Stimulated activated naive CD8-positive, alpha-beta T cell treated with anti-CD3 and anti-CD28 coated beads, Interleukin-15, Interleukin-2, amounts not matched to agents 100 ng/mL and 50 ng/mL, for 24 hours (primary cell): Measurements from ENCODE around the gene IDI1.
"Not testable (repeated sequence)": the region's sequence is repeated elsewhere in the genome, so short reads cannot be mapped to it uniquely, and the experiment has no call there.

Experiments used
- H3K27ac Mint-ChIP-seq: one replicate; pipeline ENCODE4 v1.8.0; 2021; ENCODE audit warnings: mild to moderate bottlenecking, mixed read lengths
- H3K27me3 Mint-ChIP-seq: one replicate; pipeline ENCODE4 v1.8.0; 2021; ENCODE audit warnings: mixed read lengths
- H3K36me3 Mint-ChIP-seq: one replicate; pipeline ENCODE4 v1.8.0; 2021; ENCODE audit warnings: low read depth, mixed read lengths
- H3K4me1 Mint-ChIP-seq: one replicate; pipeline ENCODE4 v1.8.0; 2021; ENCODE audit warnings: low read depth, mixed read lengths
- H3K4me3 Mint-ChIP-seq: one replicate; pipeline ENCODE4 v1.8.0; 2021; ENCODE audit warnings: mild to moderate bottlenecking, mixed read lengths
- H3K9me3 Mint-ChIP-seq: one replicate; pipeline ENCODE4 v1.8.0; 2021; ENCODE audit warnings: mixed read lengths

Gene IDI1

DNA sequence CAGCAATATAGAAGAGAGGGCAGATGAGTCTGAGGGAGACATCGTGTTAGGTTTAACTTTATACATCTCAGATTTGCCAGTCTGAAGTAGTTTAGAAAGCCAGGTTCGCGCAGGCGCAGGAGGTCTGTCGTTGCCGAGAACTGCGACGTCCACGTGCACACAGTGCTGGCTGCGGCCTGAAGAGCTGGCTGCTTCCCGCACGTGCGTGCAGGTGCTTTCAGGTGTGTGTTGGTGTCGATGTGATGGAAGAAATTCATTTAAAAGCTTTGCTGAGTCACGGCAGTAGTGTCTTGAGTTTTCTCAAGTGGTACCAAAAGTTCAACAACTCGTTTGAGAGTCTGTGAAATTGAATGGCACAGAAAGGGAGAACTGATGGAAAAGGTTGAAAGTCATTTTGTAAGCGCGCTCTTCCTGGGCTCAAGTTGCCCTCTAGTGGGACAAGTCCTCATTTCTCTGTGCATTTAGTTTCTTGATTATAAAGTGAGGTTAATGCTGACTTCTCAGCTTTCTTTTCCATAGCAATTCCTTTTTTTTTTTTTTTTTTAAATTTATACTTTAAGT, 25.9 kb upstream of the IDI1 start:
- Mint-ChIP-seq H3K27ac (peak overlapping the region; percentile 32), H3K27me3 (no peaks in the 10 kb centered on the region), H3K36me3 (peaks cover 43% of the 10 kb centered on the region), H3K4me3 (no peak overlapping the region), H3K4me1 (peaks cover 8% of the 10 kb centered on the region), H3K9me3 (no peaks in the 10 kb centered on the region)

DNA sequence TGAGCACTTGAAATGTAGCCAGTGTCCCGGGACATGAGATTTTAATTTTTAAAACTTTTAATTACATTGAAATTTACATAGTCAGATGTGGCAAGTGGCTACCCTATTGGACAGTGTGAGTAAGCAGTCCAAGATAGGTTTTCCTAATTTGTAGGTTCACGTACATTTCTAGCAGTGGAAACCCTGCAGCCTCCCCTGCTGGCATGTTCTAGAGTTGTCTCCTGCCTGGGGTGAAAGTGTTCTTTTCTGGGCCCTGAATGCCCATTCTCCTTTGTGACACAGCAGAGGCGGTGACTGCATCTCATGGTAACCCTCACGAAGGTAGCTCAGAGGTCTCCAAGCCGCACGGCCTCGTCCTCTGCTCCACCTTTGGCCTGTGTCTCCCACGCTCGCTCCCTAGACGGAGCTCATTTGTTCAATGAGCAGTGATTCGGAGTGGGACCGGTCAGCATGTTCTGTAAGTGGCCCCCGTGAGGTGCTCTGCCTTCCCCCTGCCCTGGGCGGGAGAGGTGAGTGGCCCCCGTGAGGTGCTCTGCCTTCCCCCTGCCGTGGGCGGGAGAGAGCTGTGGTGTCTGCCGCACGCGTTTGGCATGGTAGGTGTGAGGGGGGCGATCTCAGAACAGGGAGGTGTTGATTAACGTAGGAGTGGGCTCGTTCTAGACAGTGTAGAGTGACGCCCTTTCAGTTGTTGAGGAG, 25.3 kb upstream of the IDI1 start:
- H3K4me1 Mint-ChIP-seq, result peaks cover 14% of the 10 kb centered on the region
- H3K4me3 Mint-ChIP-seq, result no peak overlapping the region
- no peaks in the 10 kb centered on the region for H3K27me3 Mint-ChIP-seq
- H3K9me3 Mint-ChIP-seq, result no peaks in the 10 kb centered on the region
- peaks cover 40% of the 10 kb centered on the region for H3K36me3 Mint-ChIP-seq
- H3K27ac Mint-ChIP-seq, result peak overlapping the region; percentile 32

DNA sequence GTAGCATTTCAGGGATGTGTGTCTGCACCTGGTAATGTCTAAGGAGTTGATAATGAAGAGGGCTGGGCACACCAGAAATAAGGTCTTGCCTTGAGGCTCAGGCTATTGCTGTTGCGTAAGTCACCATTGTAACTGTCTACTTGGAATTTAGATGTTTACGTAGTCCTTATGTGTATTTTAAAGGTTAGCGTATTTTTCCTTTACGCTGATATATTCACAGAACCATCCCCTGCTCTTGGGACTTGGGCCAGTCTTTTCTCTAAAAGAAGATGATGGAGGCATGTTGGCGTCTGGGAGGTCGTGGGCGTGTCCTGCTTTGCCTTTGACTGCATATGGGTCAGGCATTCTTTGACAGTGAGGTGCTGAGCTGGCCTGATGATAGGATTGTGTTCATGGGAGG, 22.0 kb upstream of the IDI1 start:
- Mint-ChIP-seq H3K4me1 (peaks cover 41% of the 10 kb centered on the region), H3K27ac (no peak overlapping the region)

DNA sequence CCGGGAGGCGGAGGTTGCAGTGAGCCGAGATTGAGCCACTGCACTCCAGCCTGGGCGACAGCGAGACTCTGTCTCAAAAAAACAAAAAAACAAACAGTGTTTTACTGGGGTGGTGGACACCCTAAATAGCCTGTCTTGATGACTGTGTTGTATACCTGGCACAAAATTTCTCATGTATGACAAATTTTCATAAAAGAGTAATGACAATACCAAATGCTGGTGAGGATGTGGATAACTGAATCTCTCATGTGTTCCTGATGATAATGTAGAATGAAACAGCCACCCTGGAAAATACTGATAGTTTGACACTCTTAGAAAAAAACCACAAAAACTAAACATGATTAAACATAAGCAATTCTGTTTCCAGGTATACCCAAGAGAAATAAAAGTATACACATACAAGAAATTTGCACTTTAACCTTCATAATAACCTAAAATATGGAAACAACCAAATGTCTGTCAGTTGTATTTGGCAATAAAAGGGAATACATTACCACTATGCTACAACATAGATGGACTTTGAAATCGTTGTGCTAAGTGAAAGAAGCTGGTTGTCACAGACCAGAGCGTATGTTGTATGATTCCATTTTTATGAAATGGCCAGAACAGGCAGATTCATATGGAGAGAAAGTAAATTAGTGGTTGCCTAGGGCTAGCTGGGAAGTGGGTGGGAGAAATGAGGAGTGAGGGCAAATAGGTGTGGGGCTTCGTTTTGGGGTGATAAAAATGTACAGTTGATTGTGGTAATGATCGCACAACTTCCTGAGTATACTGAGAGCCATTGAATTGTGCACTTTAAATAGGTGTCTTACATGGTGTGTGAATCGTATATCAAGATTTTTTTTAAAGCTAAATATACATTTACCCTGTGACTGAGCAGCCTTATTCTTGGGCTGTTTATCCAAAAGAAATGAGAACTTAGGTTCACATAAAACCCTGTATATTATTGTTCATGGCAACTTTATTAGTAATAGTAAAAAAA, 19.8 kb upstream of the IDI1 start:
- Mint-ChIP-seq H3K27me3 (no peaks in the 10 kb centered on the region), H3K36me3 (peaks cover 24% of the 10 kb centered on the region), H3K9me3 (no peaks in the 10 kb centered on the region), H3K4me1 (peaks cover 55% of the 10 kb centered on the region), H3K27ac (peak overlapping the region; percentile 57), H3K4me3 (no peak overlapping the region)

More for the DNA sequence above, 22.0 kb upstream of the IDI1 start:
- no peak overlapping the region for H3K4me3 Mint-ChIP-seq
- H3K36me3 Mint-ChIP-seq, result peaks cover 32% of the 10 kb centered on the region
- no peaks in the 10 kb centered on the region for H3K9me3 Mint-ChIP-seq
- no peaks in the 10 kb centered on the region for H3K27me3 Mint-ChIP-seq

DNA sequence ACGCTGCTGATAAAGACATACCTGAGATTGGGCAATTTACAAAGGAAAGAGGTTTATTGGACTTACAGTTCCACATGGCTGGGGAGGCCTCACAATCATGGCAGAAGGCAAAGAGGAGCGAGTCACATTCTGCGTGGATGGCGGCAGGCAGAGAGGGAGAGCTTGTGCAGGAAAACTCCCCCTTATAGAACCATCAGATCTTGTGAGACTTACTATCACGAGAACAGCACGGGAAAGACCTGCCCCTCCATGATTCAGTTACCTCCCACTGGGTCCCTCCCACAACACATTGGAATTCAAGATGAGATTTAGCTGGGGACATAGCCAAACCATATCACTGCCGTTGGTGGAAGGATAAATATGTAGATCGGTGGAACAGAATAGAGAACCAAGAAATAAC, 17.8 kb upstream of the IDI1 start:
- not testable (repeated sequence) for H3K27ac Mint-ChIP-seq, H3K27me3 Mint-ChIP-seq, H3K9me3 Mint-ChIP-seq, H3K4me3 Mint-ChIP-seq
- peaks cover 74% of the 10 kb centered on the region for H3K4me1 Mint-ChIP-seq
- H3K36me3 Mint-ChIP-seq, result peaks cover 18% of the 10 kb centered on the region

DNA sequence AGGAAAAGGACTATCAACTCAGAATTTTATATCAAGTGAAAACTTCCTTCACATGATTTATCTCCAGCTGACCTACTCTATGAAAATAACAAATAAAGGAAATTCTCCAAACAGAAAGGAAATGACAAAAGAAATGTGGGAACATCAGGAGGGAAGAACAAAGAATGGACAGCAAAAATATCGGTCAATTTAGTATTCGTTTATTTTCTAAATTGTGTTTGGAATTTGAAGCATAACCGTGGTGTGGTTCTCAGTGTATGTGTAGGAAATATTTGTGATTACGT, 16.0 kb upstream of the IDI1 start:
- Mint-ChIP-seq H3K36me3 (peaks cover 18% of the 10 kb centered on the region), H3K9me3 (no peaks in the 10 kb centered on the region), H3K4me1 (peaks cover 92% of the 10 kb centered on the region), H3K27me3 (no peaks in the 10 kb centered on the region), H3K4me3 (no peak overlapping the region), H3K27ac (peak overlapping the region; percentile 49)

DNA sequence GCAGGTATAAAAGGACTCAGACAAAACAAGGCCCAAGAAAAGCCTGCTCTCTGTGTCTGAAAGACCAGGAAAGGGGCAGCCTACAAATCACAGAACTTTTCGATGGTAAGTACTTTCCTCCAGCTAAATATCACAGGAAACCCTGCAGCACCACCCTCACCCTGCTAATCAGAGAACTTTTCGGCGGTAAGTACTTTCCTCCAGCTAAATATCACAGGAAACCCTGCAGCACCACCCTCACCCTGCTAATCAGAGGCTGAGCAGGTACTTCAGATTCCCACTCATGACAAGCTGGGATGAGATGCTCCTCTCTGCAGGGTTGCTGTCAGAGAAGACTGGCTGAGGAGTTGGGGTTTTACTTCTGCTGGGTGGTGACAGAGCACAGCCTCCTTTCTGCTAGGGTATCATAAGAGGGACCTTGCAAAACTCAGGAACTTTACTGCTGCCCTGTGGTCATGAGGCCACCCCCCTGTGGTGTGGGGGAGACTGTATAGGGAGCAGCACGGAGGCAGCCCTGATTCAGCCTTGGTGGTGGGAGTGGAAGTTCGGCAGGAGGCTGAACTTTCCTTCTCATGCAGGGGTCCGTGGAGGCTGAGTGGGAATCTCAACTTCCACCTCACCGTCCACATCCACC, 14.4 kb upstream of the IDI1 start:
- peak overlapping the region; percentile 90 for H3K27ac Mint-ChIP-seq
- H3K4me1 Mint-ChIP-seq, result peaks cover 93% of the 10 kb centered on the region
- peaks cover 18% of the 10 kb centered on the region for H3K36me3 Mint-ChIP-seq
- peak overlapping the region; percentile 58 for H3K4me3 Mint-ChIP-seq
- no peaks in the 10 kb centered on the region for H3K27me3 Mint-ChIP-seq
- no peaks in the 10 kb centered on the region for H3K9me3 Mint-ChIP-seq

DNA sequence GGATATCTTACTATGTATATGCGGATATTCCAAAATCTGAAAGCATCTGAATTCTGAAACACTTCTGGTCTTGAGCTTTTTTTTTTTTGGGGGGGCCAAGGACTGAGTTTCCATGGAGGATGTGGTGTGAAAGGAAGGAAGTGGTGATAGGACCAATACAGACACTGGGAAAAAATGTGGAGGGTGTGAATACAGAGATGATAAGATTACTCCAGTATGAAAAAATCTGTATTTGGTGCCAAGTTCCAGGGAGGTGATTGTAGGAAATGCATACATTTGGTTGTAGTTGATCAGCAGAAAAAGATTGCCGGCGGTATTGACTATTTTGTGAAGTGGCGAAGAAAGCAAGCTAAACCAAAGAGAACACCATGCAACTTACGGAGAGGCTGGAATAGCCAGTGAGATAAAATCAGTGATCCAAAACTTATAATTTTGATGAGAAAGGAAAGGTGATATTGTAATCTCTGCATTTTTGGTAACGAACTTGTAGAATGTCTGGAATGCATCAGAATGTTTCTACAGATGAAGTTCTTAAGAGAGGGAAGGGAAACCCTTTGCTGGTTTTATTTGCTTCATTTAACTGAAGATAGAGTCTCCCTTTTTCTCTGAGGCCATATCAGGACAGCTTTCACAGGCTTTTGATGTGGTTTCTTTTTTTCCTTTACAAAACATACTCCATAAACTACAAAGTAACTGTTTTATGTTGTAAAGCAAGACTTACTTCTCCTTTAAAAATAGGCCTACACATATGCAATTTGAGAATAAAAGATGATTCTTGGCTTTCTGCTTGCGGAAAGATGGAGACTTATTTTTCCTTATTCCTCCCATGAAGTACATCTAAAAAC, 13.2 kb upstream of the IDI1 start:
- Mint-ChIP-seq H3K27me3 (no peaks in the 10 kb centered on the region), H3K4me1 (peaks cover 93% of the 10 kb centered on the region), H3K9me3 (no peaks in the 10 kb centered on the region), H3K4me3 (peak overlapping the region; percentile 58), H3K36me3 (peaks cover 16% of the 10 kb centered on the region), H3K27ac (peak overlapping the region; percentile 90)

DNA sequence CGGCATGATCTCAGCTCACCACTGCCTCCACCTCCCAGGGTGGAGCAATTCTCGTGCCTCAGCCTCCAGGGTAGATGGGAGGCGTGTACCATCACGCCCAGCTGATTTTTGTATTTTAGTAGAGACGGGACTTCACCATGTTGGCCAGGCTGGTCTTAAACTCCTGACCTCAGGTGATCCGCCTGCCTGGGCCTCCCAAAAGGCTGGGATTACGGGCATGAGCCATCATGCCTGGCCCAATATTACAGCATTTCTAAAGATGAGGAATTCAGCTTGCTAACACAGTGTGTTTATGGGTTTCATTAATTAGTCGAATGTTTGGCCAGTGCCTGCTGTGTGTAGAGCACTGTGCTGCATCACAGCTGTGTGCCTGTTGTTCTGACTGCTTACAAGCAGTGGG, 11.0 kb upstream of the IDI1 start:
- H3K27ac Mint-ChIP-seq, result peak overlapping the region; percentile 83
- H3K4me3 Mint-ChIP-seq, result no peak overlapping the region
- peaks cover 84% of the 10 kb centered on the region for H3K4me1 Mint-ChIP-seq
- no peaks in the 10 kb centered on the region for H3K9me3 Mint-ChIP-seq
- no peaks in the 10 kb centered on the region for H3K27me3 Mint-ChIP-seq
- H3K36me3 Mint-ChIP-seq, result peaks cover 16% of the 10 kb centered on the region

DNA sequence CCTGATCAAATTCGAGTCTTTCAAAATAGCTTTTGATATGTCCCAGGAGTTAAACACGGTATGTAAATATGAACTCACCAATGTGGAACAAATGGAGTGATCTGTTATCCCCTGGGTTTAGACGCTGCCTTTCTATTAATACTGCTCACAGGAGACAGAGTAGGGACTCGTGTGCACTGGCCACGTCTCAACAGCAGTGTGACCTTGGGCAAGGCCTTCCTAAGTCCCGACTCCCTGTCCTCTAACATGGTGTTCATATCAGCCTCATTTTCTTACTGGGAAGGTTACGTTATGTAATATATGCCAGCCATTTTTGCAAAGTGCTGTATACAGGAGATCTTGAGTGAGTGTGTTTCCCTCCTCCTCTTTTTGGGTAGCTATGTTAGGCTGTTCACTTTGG, 9.1 kb upstream of the IDI1 start:
- H3K4me1 Mint-ChIP-seq, result peaks cover 83% of the 10 kb centered on the region
- no peaks in the 10 kb centered on the region for H3K27me3 Mint-ChIP-seq
- no peaks in the 10 kb centered on the region for H3K9me3 Mint-ChIP-seq
- peak overlapping the region; percentile 94 for H3K4me3 Mint-ChIP-seq
- H3K36me3 Mint-ChIP-seq, result peaks cover 19% of the 10 kb centered on the region
- peak overlapping the region; percentile 85 for H3K27ac Mint-ChIP-seq

DNA sequence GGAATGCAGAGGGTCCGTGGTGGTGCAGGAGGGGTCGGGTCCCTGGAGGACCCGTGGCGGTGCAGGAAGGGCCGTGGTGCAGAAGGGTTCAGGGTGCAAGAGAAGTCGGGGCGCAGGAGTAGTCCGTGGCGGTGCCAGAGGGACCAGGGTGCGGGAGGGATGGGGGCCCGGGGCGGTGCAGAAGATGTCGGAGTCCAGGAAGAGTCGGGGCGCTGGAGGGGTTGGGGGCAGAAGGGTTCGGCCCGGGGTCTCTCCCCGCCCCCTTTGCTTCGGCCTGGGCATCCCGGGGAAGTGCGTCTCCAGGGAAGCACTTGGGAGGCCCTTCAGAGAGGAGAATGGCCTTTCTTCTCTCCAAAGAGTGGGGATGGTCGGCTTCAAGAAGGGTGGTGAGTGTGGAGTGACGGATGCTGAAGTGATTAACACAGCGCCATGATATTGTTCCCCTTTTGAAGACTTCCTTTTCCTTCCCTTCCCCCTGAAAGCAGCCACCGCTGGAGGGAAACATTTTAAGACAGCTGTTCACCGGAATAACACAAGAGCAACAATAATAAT, 8.3 kb upstream of the IDI1 start:
- no peaks in the 10 kb centered on the region for H3K27me3 Mint-ChIP-seq
- peaks cover 83% of the 10 kb centered on the region for H3K4me1 Mint-ChIP-seq
- H3K36me3 Mint-ChIP-seq, result peaks cover 26% of the 10 kb centered on the region
- peak overlapping the region; percentile 85 for H3K27ac Mint-ChIP-seq
- peak overlapping the region; percentile 94 for H3K4me3 Mint-ChIP-seq
- no peaks in the 10 kb centered on the region for H3K9me3 Mint-ChIP-seq

DNA sequence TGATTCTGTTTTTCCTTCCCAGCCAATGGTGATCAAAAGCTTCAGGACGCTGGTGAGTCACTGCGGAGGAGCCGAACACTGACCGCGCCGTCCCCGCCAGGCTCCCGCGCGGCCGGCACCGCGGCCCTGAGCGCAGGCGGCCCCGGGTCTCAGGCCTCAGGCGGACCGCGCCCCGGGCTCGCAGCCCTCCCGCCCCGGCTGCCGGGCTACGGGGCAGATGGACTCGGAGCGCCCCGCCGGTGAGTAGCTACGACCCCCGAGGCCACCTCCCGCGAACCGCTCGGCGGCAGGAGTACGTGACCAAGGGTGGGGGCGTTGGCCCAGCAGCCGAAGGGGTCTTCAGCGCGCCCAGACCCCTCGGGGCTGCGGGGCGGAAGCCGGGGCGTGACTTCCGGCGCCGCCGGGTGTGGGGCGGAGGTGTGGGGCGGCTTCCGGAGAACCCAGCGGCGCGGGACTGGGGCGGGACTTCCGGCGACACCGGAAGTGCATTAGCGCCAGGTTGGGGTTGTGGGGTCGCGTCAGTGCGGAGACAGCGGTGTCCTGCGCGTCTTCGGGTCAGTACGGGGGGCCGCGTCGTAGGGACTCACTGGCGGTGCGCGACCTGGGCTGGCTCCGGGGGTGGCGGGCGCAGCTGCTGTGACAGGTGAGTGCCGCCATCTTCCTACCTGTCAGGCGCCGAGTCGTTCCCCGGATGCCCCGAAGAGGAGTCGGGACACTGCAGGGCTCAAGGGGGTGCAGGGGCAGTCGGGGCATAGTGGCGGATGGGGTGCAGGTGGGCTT, 7.6 kb upstream of the IDI1 start, which contains the start of gene WDR37:
WDR37 (plus strand) TSS at position 60 of the 780 bp plus-strand sequence. CDS start 15,771 bp downstream, outside the sequence.
- peaks cover 83% of the 10 kb centered on the region for H3K4me1 Mint-ChIP-seq
- peak within 1 kb of the TSS; percentile 94 for H3K4me3 Mint-ChIP-seq
- H3K36me3 Mint-ChIP-seq, result peaks cover 27% of the 10 kb centered on the region
- no peaks in the 10 kb centered on the region for H3K27me3 Mint-ChIP-seq
- H3K27ac Mint-ChIP-seq, result peak within 1 kb of the TSS; percentile 93
- no peaks in the 10 kb centered on the region for H3K9me3 Mint-ChIP-seq

DNA sequence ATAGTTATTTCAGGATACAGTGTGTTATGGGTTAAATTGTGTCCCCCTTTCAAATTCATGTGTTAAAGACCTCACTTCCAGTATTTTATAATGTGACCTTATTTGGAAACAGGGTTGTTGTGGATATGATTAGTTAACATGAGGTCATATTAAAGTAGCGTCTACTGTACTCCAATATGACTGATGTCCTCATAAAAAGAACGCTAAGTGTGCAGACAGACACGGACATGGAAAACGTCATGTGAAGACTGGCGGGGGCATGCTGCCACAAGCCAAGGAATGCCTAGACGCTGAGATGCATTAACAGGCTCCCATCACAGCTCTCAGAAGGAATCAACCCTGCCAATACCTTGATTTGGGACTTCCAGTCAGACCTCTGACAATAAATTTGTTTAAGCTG, 5.8 kb upstream of the IDI1 start:
- Mint-ChIP-seq H3K27me3 (no peaks in the 10 kb centered on the region), H3K9me3 (no peaks in the 10 kb centered on the region), H3K36me3 (peaks cover 46% of the 10 kb centered on the region), H3K27ac (peak overlapping the region; percentile 37), H3K4me1 (peaks cover 80% of the 10 kb centered on the region), H3K4me3 (peak overlapping the region; percentile 94)
